Fibroblast of the aortic adventitia (primary cell): ENCODE results near the gene TBX19. TPM values are rescaled to one million over a fixed set of nuclear protein-coding genes. Genes with fewer than 3 reads are reported as not detected.

ENCODE experiments used
- DNase-seq: peaks from one replicate; pipeline ENCODE4 v3.0.0-alpha.2; 2010; ENCODE audit warnings: low read depth
- H3K4me3 ChIP-seq: 2 replicates; pipeline ENCODE4 v1.5.1; 2011; ENCODE audit warnings: low read depth, mild to moderate bottlenecking, control low read depth, low read length, moderate library complexity
- total RNA-seq: library from RNA; depleted of rRNA; stranded (reverse); fragments of >200 nt; gene quantifications from 2 replicates; pipeline ENCODE4 v1.2.3, GENCODE V29; 2012; ENCODE audit warnings: low replicate concordance
- TF ChIP-seq, protein P1 (sequence below): IDR thresholded peaks from 2 replicates; pipeline ENCODE4 v1.5.1; 2011; ENCODE audit warnings: mild to moderate bottlenecking, low read length, control low read depth, inconsistent platforms; ENCODE audit not compliant: insufficient read depth

Gene TBX19
- total RNA-seq, 1 donor, result 0.99 TPM

- no peak for DNase-seq
- H3K4me3 ChIP-seq, result no peak overlapping the region
- TF ChIP-seq, protein P1, sequence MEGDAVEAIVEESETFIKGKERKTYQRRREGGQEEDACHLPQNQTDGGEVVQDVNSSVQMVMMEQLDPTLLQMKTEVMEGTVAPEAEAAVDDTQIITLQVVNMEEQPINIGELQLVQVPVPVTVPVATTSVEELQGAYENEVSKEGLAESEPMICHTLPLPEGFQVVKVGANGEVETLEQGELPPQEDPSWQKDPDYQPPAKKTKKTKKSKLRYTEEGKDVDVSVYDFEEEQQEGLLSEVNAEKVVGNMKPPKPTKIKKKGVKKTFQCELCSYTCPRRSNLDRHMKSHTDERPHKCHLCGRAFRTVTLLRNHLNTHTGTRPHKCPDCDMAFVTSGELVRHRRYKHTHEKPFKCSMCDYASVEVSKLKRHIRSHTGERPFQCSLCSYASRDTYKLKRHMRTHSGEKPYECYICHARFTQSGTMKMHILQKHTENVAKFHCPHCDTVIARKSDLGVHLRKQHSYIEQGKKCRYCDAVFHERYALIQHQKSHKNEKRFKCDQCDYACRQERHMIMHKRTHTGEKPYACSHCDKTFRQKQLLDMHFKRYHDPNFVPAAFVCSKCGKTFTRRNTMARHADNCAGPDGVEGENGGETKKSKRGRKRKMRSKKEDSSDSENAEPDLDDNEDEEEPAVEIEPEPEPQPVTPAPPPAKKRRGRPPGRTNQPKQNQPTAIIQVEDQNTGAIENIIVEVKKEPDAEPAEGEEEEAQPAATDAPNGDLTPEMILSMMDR, result no peak
Observed at GRCh38 chr1:168300626-168301025, 19.9 kb downstream of the TBX19 start.

GRCh38 chr1:168301664-168302320 is 21.1 kb downstream of the TBX19 start:
- DNase-seq, result peak; percentile 80
- TF ChIP-seq, protein P1, result no peak
- no peak overlapping the region for H3K4me3 ChIP-seq

DNA sequence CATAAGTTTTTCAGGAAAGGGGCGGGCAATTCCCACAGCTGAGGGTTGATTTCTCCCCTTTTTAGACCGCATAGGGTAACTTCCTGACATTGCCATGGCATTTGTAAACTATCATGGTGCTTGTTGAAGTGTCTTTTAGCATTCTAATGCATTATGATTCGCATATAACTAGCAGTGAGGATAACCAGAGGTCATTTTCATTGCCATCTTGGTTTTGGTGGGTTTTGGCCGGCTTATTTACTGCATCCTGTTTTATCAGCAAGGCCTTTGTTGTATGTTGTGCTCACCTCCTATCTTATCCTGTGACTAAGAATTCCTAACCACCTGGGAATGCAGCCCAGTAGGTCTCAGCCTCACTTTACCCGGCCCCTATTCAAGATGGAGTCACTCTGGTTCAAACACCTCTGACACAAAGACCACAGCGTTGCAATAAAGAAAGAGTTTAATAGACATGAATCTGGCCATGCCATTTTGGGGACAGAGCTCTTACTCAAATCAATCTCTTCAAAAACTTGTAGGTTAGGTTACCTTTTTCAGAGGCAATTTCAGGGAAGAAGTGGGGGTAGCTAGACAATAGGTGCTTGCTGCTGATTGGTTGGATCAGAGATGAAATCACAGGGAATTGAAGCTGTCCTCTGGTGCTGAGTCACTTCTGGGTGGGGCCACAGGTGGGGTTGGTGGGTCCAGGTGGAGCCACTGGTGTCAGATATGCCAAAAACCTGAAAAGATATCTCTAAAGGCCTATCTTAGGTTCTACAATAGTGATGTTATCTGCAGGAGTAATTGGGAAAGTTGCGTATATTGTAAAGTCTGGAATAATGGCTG is 23.3 kb downstream of the TBX19 start:
- DNase-seq, result no peak
- H3K4me3 ChIP-seq, result no peak overlapping the region
- TF ChIP-seq, protein P1, result no peak

DNA sequence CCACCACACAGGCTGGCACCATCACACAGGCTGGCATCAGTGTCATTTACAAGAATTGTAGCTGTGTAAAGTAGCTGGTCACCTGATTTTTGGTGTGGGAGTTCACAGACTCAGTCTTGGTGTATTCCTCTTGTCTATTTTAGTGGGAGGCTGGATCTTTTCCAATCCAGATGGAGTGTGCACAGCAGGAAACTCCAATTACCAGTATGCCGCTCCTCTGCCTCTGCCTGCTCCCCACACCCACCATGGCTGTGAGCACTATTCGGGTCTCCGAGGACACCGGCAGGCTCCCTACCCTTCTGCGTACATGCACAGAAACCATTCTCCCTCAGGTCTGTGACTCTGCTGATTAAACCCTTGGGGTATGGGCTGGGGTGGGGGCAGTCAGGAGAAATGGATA is 24.2 kb downstream of the TBX19 start:
- DNase-seq, result no peak
- no peak overlapping the region for H3K4me3 ChIP-seq
- TF ChIP-seq, protein P1, result no peak

GRCh38 chr1:168312718-168313604 is 32.3 kb downstream of the TBX19 start:
- H3K4me3 ChIP-seq, result no peak overlapping the region
- TF ChIP-seq, protein P1, result no peak
- no peak for DNase-seq

GRCh38 chr1:168316142-168316541 is 35.5 kb downstream of the TBX19 start:
- TF ChIP-seq, protein P1, result no peak
- no peak overlapping the region for H3K4me3 ChIP-seq

More at GRCh38 chr1:168316142-168316541, 35.5 kb downstream of the TBX19 start:
- DNase-seq, result no peak
